Hepatocyte (in vitro differentiated cells): ENCODE measurements around the gene NCS1. TPM values are rescaled to one million over a fixed set of nuclear protein-coding genes. Genes with fewer than 3 reads are reported as not detected.

Experiments
- DNase-seq: peaks from one replicate; pipeline ENCODE4 v3.0.0-alpha.2; 2016; ENCODE audit warnings: low spot score
- H2AFZ ChIP-seq: fragments of 200-600 bp; sonication (generic); 2 replicates; pipeline ENCODE4 v1.6.0; 2016; ENCODE audit warnings: antibody characterized with exemption, mild to moderate bottlenecking
- H3K27ac ChIP-seq: fragments of 200-600 bp; sonication (generic); 2 replicates; pipeline ENCODE4 v1.5.1; 2016; ENCODE audit warnings: mild to moderate bottlenecking
- H3K27me3 ChIP-seq: fragments of 200-600 bp; sonication (generic); 2 replicates; pipeline ENCODE4 v1.6.1; 2016
- H3K36me3 ChIP-seq: fragments of 200-600 bp; sonication (generic); replicated peaks from 2 replicates; pipeline ENCODE4 v1.5.1; 2016; ENCODE audit warnings: low read depth; ENCODE audit not compliant: insufficient read depth
- H3K4me1 ChIP-seq: fragments of 200-600 bp; sonication (generic); 2 replicates; pipeline ENCODE4 v1.5.1; 2016; ENCODE audit warnings: mild to moderate bottlenecking, moderate library complexity; ENCODE audit not compliant: insufficient read depth
- H3K4me2 ChIP-seq: fragments of 200-600 bp; sonication (generic); 2 replicates; pipeline ENCODE4 v1.6.0; 2016
- H3K4me3 ChIP-seq: fragments of 200-600 bp; sonication (generic); 2 replicates; pipeline ENCODE4 v1.5.1; 2016; ENCODE audit warnings: mild to moderate bottlenecking
- H3K79me2 ChIP-seq: fragments of 200-600 bp; sonication (generic); 2 replicates; pipeline ENCODE4 v1.6.0; 2017; ENCODE audit warnings: mild to moderate bottlenecking
- H3K9me2 ChIP-seq: fragments of 200-600 bp; sonication (generic); replicated peaks from 2 replicates; pipeline ENCODE4 v1.6.0; 2017; ENCODE audit warnings: mild to moderate bottlenecking; ENCODE audit not compliant: insufficient read depth
- H3K9me3 ChIP-seq: fragments of 200-600 bp; sonication (generic); 2 replicates; pipeline ENCODE4 v1.5.1; 2016; ENCODE audit warnings: low read depth, mild to moderate bottlenecking
- H4K20me1 ChIP-seq: fragments of 200-600 bp; sonication (generic); 2 replicates; pipeline ENCODE4 v1.6.0; 2016; ENCODE audit warnings: mild to moderate bottlenecking; ENCODE audit not compliant: insufficient read depth, poor library complexity, severe bottlenecking
- CTCF ChIP-seq: fragments of 200-600 bp; sonication (generic); IDR thresholded peaks from 2 replicates; pipeline ENCODE4 v1.5.1; 2016; ENCODE audit warnings: antibody characterized with exemption, mild to moderate bottlenecking; ENCODE audit not compliant: poor library complexity
- EZH2 ChIP-seq: fragments of 200-600 bp; sonication (generic); IDR thresholded peaks from 2 replicates; pipeline ENCODE4 v1.6.1; 2016; ENCODE audit warnings: antibody characterized with exemption, mild to moderate bottlenecking, borderline replicate concordance
- EZH2phosphoT487 ChIP-seq: fragments of 200-600 bp; sonication (generic); IDR thresholded peaks from one replicate; pipeline ENCODE4 v1.6.1; 2018; ENCODE audit warnings: antibody characterized with exemption, mild to moderate bottlenecking, low read depth, moderate library complexity; ENCODE audit not compliant: unreplicated experiment, severe bottlenecking
- WGBS: methylation state at CpG from one replicate; pipeline ENCODE4 v1.1.6; 2016; ENCODE audit warnings: low lambda C conversion rate; ENCODE audit errors: missing lambda C conversion rate; 5-methylcytosine and 5-hydroxymethylcytosine counted together
- polyA plus RNA-seq: library from polyadenylated mRNA; unstranded; fragments of >200 nt; fragmentation: Nextera tagmentation; extraction: Ambion mirVana; gene quantifications from 2 replicates; pipeline ENCODE4 v1.2.1, GENCODE V29; 2016
- total RNA-seq: library from RNA; depleted of rRNA; stranded (reverse); fragments of >200 nt; gene quantifications from 2 replicates; pipeline ENCODE4 v1.2.3, GENCODE V29; 2014

Gene NCS1
- total and polyA plus RNA-seq, 2 experiments from 2014 or later: 16.8 to 25.3 TPM

DNA sequence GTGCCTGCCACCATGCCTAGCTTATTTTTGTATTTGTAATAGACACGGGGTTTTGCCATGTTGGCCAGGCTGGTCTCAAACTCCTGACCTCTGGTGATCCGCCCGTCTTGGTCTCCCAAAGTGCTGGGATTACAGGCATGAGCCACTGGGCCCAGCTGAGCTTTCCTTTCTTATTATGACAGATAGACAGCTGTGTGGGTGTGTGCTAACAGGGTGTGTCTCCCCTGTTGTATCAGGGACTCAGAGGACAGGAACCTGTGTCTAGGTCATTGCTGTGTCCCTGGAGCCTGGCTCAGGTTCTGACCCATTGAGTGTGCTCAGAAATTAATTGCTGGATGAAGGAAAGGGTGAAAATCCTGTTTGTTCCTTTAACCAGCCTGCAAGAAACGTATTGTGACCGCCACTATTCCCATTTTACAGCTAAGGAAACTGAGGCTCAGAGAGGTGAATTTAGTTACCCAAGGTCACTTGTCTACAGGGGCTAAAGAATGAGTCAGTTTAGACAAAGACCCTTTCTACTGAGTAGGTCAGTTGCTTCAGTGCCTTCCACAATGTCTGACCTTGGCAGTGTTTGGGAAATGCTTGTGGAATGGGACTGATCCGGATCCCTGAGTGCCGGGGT lies 16.8 kb downstream of the NCS1 start:
- H3K27ac ChIP-seq: no peak overlapping the region
- no peak overlapping the region for H2AFZ ChIP-seq
- H3K9me3 ChIP-seq: no peaks in the 10 kb centered on the region
- H3K36me3 ChIP-seq: no peaks in the 10 kb centered on the region
- peaks cover 36% of the 10 kb centered on the region for H3K4me1 ChIP-seq
- H4K20me1 ChIP-seq: no peaks in the 10 kb centered on the region
- TF ChIP-seq EZH2phosphoT487 (no peak), EZH2 (no peak), CTCF (no peak)
- 98% methylated on average over 7 of the region's 7 CpGs for WGBS
- no peak overlapping the region for H3K4me2 ChIP-seq
- H3K9me2 ChIP-seq: no peaks in the 10 kb centered on the region
- no peak for DNase-seq
- H3K79me2 ChIP-seq: peaks cover 69% of the 10 kb centered on the region
- no peak overlapping the region for H3K4me3 ChIP-seq
- H3K27me3 ChIP-seq: no peaks in the 10 kb centered on the region

DNA sequence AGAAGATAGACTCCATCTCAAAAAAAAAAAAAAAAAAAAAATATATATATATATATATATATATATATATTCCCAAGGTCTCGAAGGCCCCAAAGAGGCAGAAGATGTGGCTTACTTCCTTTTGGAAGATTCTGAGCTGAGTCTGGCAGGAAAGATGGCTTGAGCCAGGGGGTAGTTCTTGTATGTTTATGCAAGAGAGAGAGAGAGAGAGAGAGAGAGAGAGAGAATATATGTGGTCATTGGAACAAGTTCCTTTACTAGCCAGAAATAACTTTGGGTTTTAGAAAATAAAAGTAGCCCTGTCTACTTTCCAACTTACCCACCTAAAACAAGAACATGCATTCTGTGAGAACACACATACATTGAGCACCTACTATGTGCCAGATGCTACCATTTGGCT lies 17.6 kb downstream of the NCS1 start:
- TF ChIP-seq EZH2phosphoT487 (no peak), EZH2 (no peak), CTCF (no peak)
- no peak for DNase-seq
- H3K36me3 ChIP-seq: no peaks in the 10 kb centered on the region
- H4K20me1 ChIP-seq: no peaks in the 10 kb centered on the region
- H3K4me3 ChIP-seq: no peak overlapping the region
- no peaks in the 10 kb centered on the region for H3K9me2 ChIP-seq
- H3K4me2 ChIP-seq: no peak overlapping the region
- no peak overlapping the region for H2AFZ ChIP-seq
- H3K9me3 ChIP-seq: no peaks in the 10 kb centered on the region
- peaks cover 42% of the 10 kb centered on the region for H3K4me1 ChIP-seq
- H3K27me3 ChIP-seq: no peaks in the 10 kb centered on the region
- 92% methylated on average over 1 of the region's 1 CpG for WGBS
- no peak overlapping the region for H3K27ac ChIP-seq
- peaks cover 69% of the 10 kb centered on the region for H3K79me2 ChIP-seq

DNA sequence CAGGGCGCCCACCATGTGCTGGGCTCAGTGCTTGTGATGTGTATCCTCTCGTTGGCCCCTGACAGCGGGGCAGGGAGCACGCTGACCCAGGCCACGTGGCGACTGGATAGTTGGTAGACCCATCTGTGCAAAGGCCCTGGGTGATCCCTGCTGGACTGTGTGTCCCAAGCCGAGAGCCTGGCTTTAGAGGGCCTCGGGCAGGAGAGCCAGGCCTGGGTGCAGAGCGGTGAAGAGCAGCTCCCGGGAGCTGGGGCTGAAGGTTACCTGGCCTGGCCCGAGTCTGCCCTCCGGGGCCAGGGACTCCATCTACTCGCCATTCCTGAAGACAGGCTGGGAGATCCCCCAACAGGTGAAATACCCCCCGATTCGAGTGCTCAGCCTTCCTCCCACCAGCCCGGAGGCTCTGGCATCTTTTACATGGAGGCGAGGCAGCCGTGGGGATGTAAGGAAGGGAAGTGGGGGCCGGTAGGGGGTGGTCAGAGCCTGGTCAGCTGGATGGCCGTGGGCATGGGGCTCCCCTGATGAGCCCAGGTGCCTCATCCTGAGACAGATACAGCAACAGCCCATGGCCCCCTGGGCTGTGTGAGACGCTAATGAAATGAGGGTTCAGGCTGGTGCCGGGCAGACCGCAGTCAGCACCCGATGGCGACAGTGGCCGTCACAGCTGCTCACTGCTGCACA lies 19.0 kb downstream of the NCS1 start:
- H3K9me3 ChIP-seq: no peaks in the 10 kb centered on the region
- H3K79me2 ChIP-seq: peaks cover 63% of the 10 kb centered on the region
- no peak overlapping the region for H2AFZ ChIP-seq
- peaks cover 31% of the 10 kb centered on the region for H3K4me1 ChIP-seq
- no peak for DNase-seq
- WGBS: 94% methylated on average over 26 of the region's 26 CpGs
- no peaks in the 10 kb centered on the region for H3K36me3 ChIP-seq
- H3K9me2 ChIP-seq: no peaks in the 10 kb centered on the region
- no peaks in the 10 kb centered on the region for H4K20me1 ChIP-seq
- H3K4me2 ChIP-seq: no peak overlapping the region
- no peak overlapping the region for H3K27ac ChIP-seq
- no peak for TF ChIP-seq EZH2phosphoT487
- no peak for TF ChIP-seq EZH2
- TF ChIP-seq CTCF: no peak
- no peak overlapping the region for H3K4me3 ChIP-seq
- H3K27me3 ChIP-seq: no peaks in the 10 kb centered on the region
